Suppressor macrophage treated with lipopolysaccharide for 4 hours (primary cell): ENCODE data around the gene FER.
"Not testable (repeated sequence)": the region's sequence is repeated elsewhere in the genome, so short reads cannot be mapped to it uniquely, and the experiment has no call there.

Experiments used
- DNase-seq: peaks from one replicate; pipeline ENCODE4 v3.0.0-alpha.2; 2020

The FER gene

GRCh38 chr5:108983461-108984092 is 235.9 kb downstream of the FER start:
- no peak for DNase-seq

GRCh38 chr5:108989761-108990392 is 242.2 kb downstream of the FER start:
- no peak for DNase-seq

GRCh38 chr5:108992396-108993085 is 244.8 kb downstream of the FER start:
- not testable (repeated sequence) for DNase-seq

- DNase-seq = not testable (repeated sequence)
Observed at GRCh38 chr5:108993440-108993839, 245.7 kb downstream of the FER start.

GRCh38 chr5:108997720-108998119 is 250.0 kb downstream of the FER start:
- no peak for DNase-seq

GRCh38 chr5:108998216-108998615 is 250.5 kb downstream of the FER start:
- DNase-seq = no peak

GRCh38 chr5:109003928-109004327 is 256.2 kb downstream of the FER start:
- no peak for DNase-seq

- no peak for DNase-seq
Observed at GRCh38 chr5:109005297-109006009, 257.8 kb downstream of the FER start.

GRCh38 chr5:109006129-109006528 is 258.4 kb downstream of the FER start:
- DNase-seq = no peak

- peak; percentile 9 for DNase-seq
Observed at GRCh38 chr5:109016300-109016699, 268.6 kb downstream of the FER start.

GRCh38 chr5:109022056-109022455 is 274.4 kb downstream of the FER start:
- DNase-seq = no peak

GRCh38 chr5:109025729-109026128 is 278.0 kb downstream of the FER start:
- DNase-seq = not testable (repeated sequence)

- no peak for DNase-seq
Observed at GRCh38 chr5:109027983-109028607, 280.4 kb downstream of the FER start.

GRCh38 chr5:109028608-109029299 is 281.1 kb downstream of the FER start:
- DNase-seq = no peak

- no peak for DNase-seq
Observed at GRCh38 chr5:109029847-109030246, 282.1 kb downstream of the FER start.

- DNase-seq = no peak
Observed at GRCh38 chr5:109030360-109031143, 282.9 kb downstream of the FER start.

GRCh38 chr5:109034306-109034705 is 286.6 kb downstream of the FER start:
- no peak for DNase-seq

- DNase-seq = no peak
Observed at GRCh38 chr5:109035436-109035835, 287.7 kb downstream of the FER start.

GRCh38 chr5:109038209-109038840 is 290.6 kb downstream of the FER start:
- no peak for DNase-seq

- DNase-seq = no peak
Observed at GRCh38 chr5:109041317-109041716, 293.6 kb downstream of the FER start.

GRCh38 chr5:109045710-109046109 is 298.0 kb downstream of the FER start:
- DNase-seq = no peak
